ENCODE data around the gene KERA. TPM values are rescaled to one million over a fixed set of nuclear protein-coding genes. Genes with fewer than 3 reads are reported as not detected.
A peak's percentile ranks its signal among the peaks of the same experiment; 100 is the strongest.

The KERA gene
- total RNA-seq, 1 experiment from 2014 or later, result not detected

DNA sequence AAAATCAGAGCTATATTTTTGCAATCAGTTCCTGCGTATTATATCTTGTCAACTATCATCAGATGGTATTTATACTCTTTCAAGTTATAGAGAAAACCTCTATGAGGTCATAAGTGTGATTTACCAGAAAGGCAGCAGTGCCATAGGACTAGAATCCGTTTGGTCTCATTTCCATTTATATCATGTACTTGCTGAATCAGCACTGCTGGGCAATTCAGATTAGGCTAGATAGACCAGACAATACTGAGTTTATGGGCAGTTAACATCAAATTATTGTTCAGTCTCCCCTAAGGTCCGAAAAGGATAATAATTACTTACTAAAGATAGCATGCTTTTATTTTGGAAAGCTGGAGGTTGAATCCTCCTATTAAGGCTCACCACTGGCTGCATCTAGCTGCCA lies 6.8 kb upstream of the KERA start:
- CTCF ChIA-PET, result no interaction called here
- no TSS peak for BruUV-seq (replicated peaks)

DNA sequence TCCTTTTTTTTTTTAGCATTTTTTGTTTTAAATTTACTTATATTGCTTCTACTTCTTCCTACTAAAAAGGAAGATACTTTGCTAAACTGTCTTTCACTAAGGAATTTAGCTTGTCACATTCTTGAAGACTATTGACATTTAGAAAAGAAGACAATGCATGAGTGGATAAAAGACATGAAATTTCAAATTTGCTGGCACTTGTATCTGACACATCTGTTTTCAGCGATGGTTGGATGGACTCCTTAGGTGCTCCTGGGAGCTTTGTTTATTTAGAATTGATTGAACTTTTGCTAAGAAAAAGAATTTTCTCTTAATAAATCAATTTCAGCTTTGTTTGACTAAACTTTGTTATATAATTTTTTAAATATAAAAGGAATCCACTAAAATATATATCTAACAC lies 3.3 kb upstream of the KERA start:
- no peak overlapping the region for H3K4me3 ChIP-seq
- no peaks in the 10 kb centered on the region for H3K4me1 ChIP-seq (replicated peaks; ENCODE audit: insufficient read depth)
- H3K9me3 ChIP-seq (ENCODE audit: insufficient read depth, low read depth), result no peaks in the 10 kb centered on the region; the same call in 1 of the 2 replicates
- TF ChIP-seq EZH2 (IDR thresholded peaks at IDR 0.05; ENCODE audit: low read depth), result no peak
- TF ChIP-seq, protein P1, sequence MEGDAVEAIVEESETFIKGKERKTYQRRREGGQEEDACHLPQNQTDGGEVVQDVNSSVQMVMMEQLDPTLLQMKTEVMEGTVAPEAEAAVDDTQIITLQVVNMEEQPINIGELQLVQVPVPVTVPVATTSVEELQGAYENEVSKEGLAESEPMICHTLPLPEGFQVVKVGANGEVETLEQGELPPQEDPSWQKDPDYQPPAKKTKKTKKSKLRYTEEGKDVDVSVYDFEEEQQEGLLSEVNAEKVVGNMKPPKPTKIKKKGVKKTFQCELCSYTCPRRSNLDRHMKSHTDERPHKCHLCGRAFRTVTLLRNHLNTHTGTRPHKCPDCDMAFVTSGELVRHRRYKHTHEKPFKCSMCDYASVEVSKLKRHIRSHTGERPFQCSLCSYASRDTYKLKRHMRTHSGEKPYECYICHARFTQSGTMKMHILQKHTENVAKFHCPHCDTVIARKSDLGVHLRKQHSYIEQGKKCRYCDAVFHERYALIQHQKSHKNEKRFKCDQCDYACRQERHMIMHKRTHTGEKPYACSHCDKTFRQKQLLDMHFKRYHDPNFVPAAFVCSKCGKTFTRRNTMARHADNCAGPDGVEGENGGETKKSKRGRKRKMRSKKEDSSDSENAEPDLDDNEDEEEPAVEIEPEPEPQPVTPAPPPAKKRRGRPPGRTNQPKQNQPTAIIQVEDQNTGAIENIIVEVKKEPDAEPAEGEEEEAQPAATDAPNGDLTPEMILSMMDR (conservative IDR thresholded peaks at IDR 0.05), result no peak
- no peak for DNase-seq
- no peak overlapping the region for H2AFZ ChIP-seq
- no peaks in the 10 kb centered on the region for H3K36me3 ChIP-seq (ENCODE audit: low read depth)
- no peaks in the 10 kb centered on the region for H3F3A ChIP-seq (ENCODE audit: insufficient read depth, low read depth)
- H3K27me3 ChIP-seq (ENCODE audit: insufficient read depth, low read depth), result no peaks in the 10 kb centered on the region
- H4K20me1 ChIP-seq (ENCODE audit: insufficient read depth), result no peaks in the 10 kb centered on the region
- no peaks in the 10 kb centered on the region for H3K79me2 ChIP-seq (ENCODE audit: low read depth)
- intact Hi-C loops (cut with micrococcal nuclease; ENCODE audit: unreplicated experiment), result no loop called here
- ChIA-PET POLR2A (ENCODE audit: unreplicated experiment) (no interaction called here), CTCF (no interaction called here)
- no peaks in the 10 kb centered on the region for H3K9me2 ChIP-seq (ENCODE audit: insufficient read depth)
- no peak overlapping the region for H3K27ac ChIP-seq
- no TSS peak for BruUV-seq (replicated peaks)
- H3K4me2 ChIP-seq, result no peak overlapping the region

More for the DNA sequence above, 6.8 kb upstream of the KERA start:
- intact Hi-C loops (cut with micrococcal nuclease; ENCODE audit: unreplicated experiment), result no loop called here
- Histone ChIP-seq H3F3A (ENCODE audit: insufficient read depth, low read depth) (no peaks in the 10 kb centered on the region), H3K79me2 (ENCODE audit: low read depth) (no peaks in the 10 kb centered on the region), H3K27ac (no peak overlapping the region), H2AFZ (no peak overlapping the region), H3K9me2 (ENCODE audit: insufficient read depth) (no peaks in the 10 kb centered on the region), H3K4me2 (no peak overlapping the region), H3K27me3 (ENCODE audit: insufficient read depth, low read depth) (no peaks in the 10 kb centered on the region), H4K20me1 (ENCODE audit: insufficient read depth) (no peaks in the 10 kb centered on the region), H3K4me3 (no peak overlapping the region), H3K4me1 (replicated peaks; ENCODE audit: insufficient read depth) (no peaks in the 10 kb centered on the region), H3K9me3 (ENCODE audit: insufficient read depth, low read depth) (no peaks in the 10 kb centered on the region), H3K36me3 (ENCODE audit: low read depth) (no peaks in the 10 kb centered on the region)
- no peak for DNase-seq
- TF ChIP-seq, protein P1 (conservative IDR thresholded peaks at IDR 0.05), result no peak
- TF ChIP-seq EZH2 (IDR thresholded peaks at IDR 0.05; ENCODE audit: low read depth), result no peak
- POLR2A ChIA-PET (ENCODE audit: unreplicated experiment), result no interaction called here

DNA sequence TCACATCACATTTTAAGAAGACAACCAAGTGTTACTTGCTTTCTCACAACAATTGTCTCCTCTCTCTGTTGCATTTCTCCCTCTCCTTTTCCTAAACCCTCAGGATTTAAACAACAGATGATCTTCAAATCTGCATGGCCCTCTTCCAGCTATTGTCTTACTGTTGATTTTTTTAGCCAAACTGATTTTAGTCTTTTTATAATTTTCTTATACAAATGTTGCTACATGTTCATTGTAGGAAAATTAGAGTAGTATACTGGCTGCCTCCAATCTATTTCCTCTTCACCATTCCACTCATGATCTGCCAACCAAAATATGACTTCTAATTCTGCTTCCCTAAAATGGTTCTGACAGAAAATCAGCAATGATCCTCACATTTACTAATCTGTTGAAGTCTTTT lies 1.4 kb upstream of the KERA start:
- Histone ChIP-seq H3K4me1 (replicated peaks; ENCODE audit: insufficient read depth) (no peaks in the 10 kb centered on the region), H4K20me1 (ENCODE audit: insufficient read depth) (no peaks in the 10 kb centered on the region), H3K79me2 (ENCODE audit: low read depth) (no peaks in the 10 kb centered on the region), H3K27me3 (ENCODE audit: insufficient read depth, low read depth) (no peaks in the 10 kb centered on the region), H3K4me3 (no peak overlapping the region), H3K27ac (no peak overlapping the region), H3F3A (ENCODE audit: insufficient read depth, low read depth) (no peaks in the 10 kb centered on the region), H3K9me2 (ENCODE audit: insufficient read depth) (no peaks in the 10 kb centered on the region), H3K9me3 (ENCODE audit: insufficient read depth, low read depth) (no peaks in the 10 kb centered on the region; the same call in 1 of the 2 replicates), H2AFZ (0 out of 2 replicates have a peak overlapping the region, but pooled peaks have one; percentile 20), H3K36me3 (ENCODE audit: low read depth) (no peaks in the 10 kb centered on the region), H3K4me2 (no peak overlapping the region)
- intact Hi-C loops (cut with micrococcal nuclease; ENCODE audit: unreplicated experiment), result no loop called here
- no peak for DNase-seq
- BruUV-seq (replicated peaks), result no TSS peak
- CTCF ChIA-PET, result no interaction called here
- TF ChIP-seq, protein P1 (conservative IDR thresholded peaks at IDR 0.05), result no peak
- TF ChIP-seq EZH2 (IDR thresholded peaks at IDR 0.05; ENCODE audit: low read depth), result no peak
- POLR2A ChIA-PET (ENCODE audit: unreplicated experiment), result no interaction called here
